SU-DHL-6 (cell line): ENCODE data around the gene CDCA3.

ENCODE experiments used
- H2AFZ ChIP-seq: fragments of 200-600 bp; sonication (generic); 2 replicates; pipeline ENCODE4 v1.6.1; 2014; ENCODE audit warnings: low read depth, mild to moderate bottlenecking, moderate library complexity, mixed read lengths, antibody characterized with exemption, low read length; ENCODE audit not compliant: severe bottlenecking
- H3F3A ChIP-seq: fragments of 200-600 bp; shearing (Covaris generic); 2 replicates; pipeline ENCODE4 v1.6.0; 2016; ENCODE audit warnings: antibody characterized with exemption, mild to moderate bottlenecking; ENCODE audit not compliant: insufficient read depth
- H3K27ac ChIP-seq: fragments of 200-600 bp; sonication (generic); 2 replicates; pipeline ENCODE4 v1.5.1; 2016; ENCODE audit warnings: low read depth, mild to moderate bottlenecking, low read length, moderate library complexity, mixed read lengths
- H3K27me3 ChIP-seq: fragments of 200-600 bp; sonication (generic), shearing (Covaris generic); 2 replicates; pipeline ENCODE4 v1.6.0; 2014; ENCODE audit warnings: mild to moderate bottlenecking, low read length
- H3K36me3 ChIP-seq: fragments of 200-600 bp; sonication (generic); 2 replicates; pipeline ENCODE4 v1.6.1; 2014; ENCODE audit warnings: mild to moderate bottlenecking, low read length, mixed read lengths
- H3K4me2 ChIP-seq: fragments of 300-600, 200-600 bp; shearing (Covaris generic), sonication (generic); 2 replicates; pipeline ENCODE4 v1.6.0; 2014; ENCODE audit warnings: low read length, low read depth, mild to moderate bottlenecking; ENCODE audit not compliant: poor library complexity, severe bottlenecking
- H3K4me3 ChIP-seq: fragments of 200-600 bp; sonication (generic); 2 replicates; pipeline ENCODE4 v1.5.1; 2014; ENCODE audit warnings: antibody characterized with exemption, low read length, mild to moderate bottlenecking, mixed read lengths; ENCODE audit not compliant: insufficient read depth, poor library complexity, severe bottlenecking
- H3K79me2 ChIP-seq: fragments of 200-600 bp; sonication (generic); 2 replicates; pipeline ENCODE4 v1.6.1; 2014; ENCODE audit warnings: mild to moderate bottlenecking, low read length, moderate library complexity; ENCODE audit not compliant: insufficient read depth
- H3K9ac ChIP-seq: fragments of 200-600 bp; sonication (generic); 2 replicates; pipeline ENCODE4 v1.7.0; 2014; ENCODE audit warnings: mild to moderate bottlenecking, low read length
- H3K9me2 ChIP-seq: fragments of 200-600 bp; sonication (generic); replicated peaks from 2 replicates; pipeline ENCODE4 v1.6.1; 2014; ENCODE audit warnings: low read length; ENCODE audit not compliant: insufficient read depth
- H3K9me3 ChIP-seq: fragments of 200-600 bp; sonication (generic); 2 replicates; pipeline ENCODE4 v1.6.1; 2014; ENCODE audit warnings: low read length, mixed read lengths; ENCODE audit not compliant: insufficient read depth
- H4K20me1 ChIP-seq: fragments of 200-600 bp; sonication (generic); 2 replicates; pipeline ENCODE4 v1.6.1; 2014; ENCODE audit warnings: low read depth, mild to moderate bottlenecking, antibody characterized with exemption, low read length, moderate library complexity, mixed read lengths
- CTCF ChIP-seq: fragments of 200-600 bp; sonication (generic); IDR thresholded peaks from one replicate; pipeline ENCODE4 v1.5.1; 2017; ENCODE audit warnings: antibody characterized with exemption, mild to moderate bottlenecking, low read length, moderate library complexity; ENCODE audit not compliant: insufficient read depth, poor library complexity, severe bottlenecking
- EZH2phosphoT487 ChIP-seq: fragments of 200-600 bp; sonication (generic), shearing (Covaris generic); conservative IDR thresholded peaks from 2 replicates; pipeline ENCODE4 v1.6.1; 2018; ENCODE audit warnings: mild to moderate bottlenecking, antibody characterized with exemption, low read length, moderate library complexity, mixed read lengths

The CDCA3 gene

DNA sequence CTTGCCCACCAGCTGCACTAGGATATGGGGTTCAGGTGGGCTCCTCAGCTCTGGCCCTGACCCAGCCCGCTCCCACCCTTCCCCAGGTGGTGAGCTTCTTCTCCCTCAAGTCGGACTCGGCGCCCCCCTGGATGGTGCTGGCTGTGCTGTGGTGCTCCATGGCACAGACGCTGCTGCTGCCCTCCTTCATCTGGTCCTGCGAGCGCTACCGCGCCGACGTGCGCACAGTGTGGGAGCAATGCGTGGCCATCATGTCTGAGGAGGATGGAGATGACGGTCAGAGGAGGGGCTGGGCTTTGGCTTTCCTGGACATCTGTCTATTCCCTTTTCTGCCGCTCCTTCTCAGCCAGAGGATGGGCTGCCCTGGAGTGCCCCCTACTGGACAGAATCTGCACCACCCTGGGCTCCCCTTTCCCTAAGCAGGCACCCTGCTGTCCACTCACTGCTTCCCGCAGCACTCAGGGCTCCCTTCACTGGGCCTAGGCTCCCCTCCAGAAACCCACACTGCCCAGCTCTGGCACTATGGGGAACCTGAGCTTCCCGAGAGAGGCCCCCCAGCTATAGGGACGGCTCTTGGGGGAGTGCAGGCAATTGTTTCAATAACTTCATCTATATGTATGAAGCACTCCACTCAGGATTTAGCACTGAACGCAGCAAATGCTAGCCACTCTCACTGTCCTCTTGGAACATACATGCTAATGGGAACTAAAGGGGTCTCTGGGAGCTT is 25.5 kb downstream of the CDCA3 start:
- Histone ChIP-seq H3K36me3 (no peaks in the 10 kb centered on the region), H3K27me3 (no peaks in the 10 kb centered on the region), H3K9ac (no peak overlapping the region), H3K79me2 (no peaks in the 10 kb centered on the region), H2AFZ (no peak overlapping the region), H3F3A (no peaks in the 10 kb centered on the region), H3K4me3 (no peak overlapping the region), H4K20me1 (no peaks in the 10 kb centered on the region; the same call in 1 of the 2 replicates), H3K9me2 (no peaks in the 10 kb centered on the region), H3K27ac (no peak overlapping the region), H3K9me3 (no peaks in the 10 kb centered on the region), H3K4me2 (no peak overlapping the region)
- TF ChIP-seq EZH2phosphoT487, result no peak
- TF ChIP-seq CTCF, result peak; percentile 87

- Histone ChIP-seq H3K4me3 (no peak overlapping the region), H3K27me3 (no peaks in the 10 kb centered on the region), H3K4me2 (no peak overlapping the region), H3K36me3 (no peaks in the 10 kb centered on the region), H4K20me1 (no peaks in the 10 kb centered on the region; the same call in 1 of the 2 replicates), H3K9me3 (no peaks in the 10 kb centered on the region), H3K79me2 (no peaks in the 10 kb centered on the region), H3K27ac (no peak overlapping the region), H3K9ac (no peak overlapping the region), H3K9me2 (no peaks in the 10 kb centered on the region), H3F3A (no peaks in the 10 kb centered on the region), H2AFZ (no peak overlapping the region)
- no peak for TF ChIP-seq CTCF
- TF ChIP-seq EZH2phosphoT487, result no peak
These were observed 26.1 kb downstream of the CDCA3 start for GRCh38 chr12:6824901-6825381.

GRCh38 chr12:6824085-6824775 is 26.9 kb downstream of the CDCA3 start:
- Histone ChIP-seq H3K79me2 (no peaks in the 10 kb centered on the region), H3K36me3 (no peaks in the 10 kb centered on the region), H2AFZ (no peak overlapping the region), H3F3A (no peaks in the 10 kb centered on the region), H3K4me2 (no peak overlapping the region), H3K4me3 (no peak overlapping the region), H3K9me2 (no peaks in the 10 kb centered on the region), H3K27me3 (no peaks in the 10 kb centered on the region), H3K9me3 (no peaks in the 10 kb centered on the region), H3K9ac (no peak overlapping the region), H3K27ac (no peak overlapping the region), H4K20me1 (no peaks in the 10 kb centered on the region; the same call in 1 of the 2 replicates)
- TF ChIP-seq CTCF (no peak), EZH2phosphoT487 (no peak)
